ENCODE measurements around the gene CCDC136.

CCDC136 gene

GRCh38 chr7:128849156-128849515 lies 57.4 kb downstream of the CCDC136 start:
- H3K4me3 ChIP-seq (ENCODE audit: low read depth, low read length): no peak overlapping the region
- TF ChIP-seq CTCF (IDR thresholded peaks at IDR 0.05; ENCODE audit: low read depth, low read length, missing control alignments): no peak
- DNase-seq (ENCODE audit: low read depth): no peak

- no peak for TF ChIP-seq CTCF (IDR thresholded peaks at IDR 0.05; ENCODE audit: low read depth, low read length, missing control alignments)
- no peak overlapping the region for H3K4me3 ChIP-seq (ENCODE audit: low read depth, low read length)
- no peak for DNase-seq (ENCODE audit: low read depth)
Measured at GRCh38 chr7:128849804-128850490, 58.2 kb downstream of the CCDC136 start.

- no peak for TF ChIP-seq CTCF (IDR thresholded peaks at IDR 0.05; ENCODE audit: low read depth, low read length, missing control alignments)
- no peak for DNase-seq (ENCODE audit: low read depth)
- H3K4me3 ChIP-seq (ENCODE audit: low read depth, low read length): no peak overlapping the region
Measured at GRCh38 chr7:128852537-128853254, 60.9 kb downstream of the CCDC136 start.

- DNase-seq (ENCODE audit: low read depth): no peak
- H3K4me3 ChIP-seq (ENCODE audit: low read depth, low read length): no peak overlapping the region
- no peak for TF ChIP-seq CTCF (IDR thresholded peaks at IDR 0.05; ENCODE audit: low read depth, low read length, missing control alignments)
Measured at GRCh38 chr7:128853799-128854198, 62.0 kb downstream of the CCDC136 start.

- TF ChIP-seq CTCF (IDR thresholded peaks at IDR 0.05; ENCODE audit: low read depth, low read length, missing control alignments): no peak
- DNase-seq (ENCODE audit: low read depth): no peak
- H3K4me3 ChIP-seq (ENCODE audit: low read depth, low read length): no peak overlapping the region
Measured at GRCh38 chr7:128854396-128854795, 62.6 kb downstream of the CCDC136 start.

GRCh38 chr7:128855559-128855958 lies 63.8 kb downstream of the CCDC136 start:
- H3K4me3 ChIP-seq (ENCODE audit: low read depth, low read length): no peak overlapping the region
- TF ChIP-seq CTCF (IDR thresholded peaks at IDR 0.05; ENCODE audit: low read depth, low read length, missing control alignments): no peak
- no peak for DNase-seq (ENCODE audit: low read depth)

All from GM12864 (cell line).